Body of pancreas (tissue), 4 donors: ENCODE data around the gene GLIS1.

ENCODE experiments used
- POLR2A ChIP-seq, 3 donors: fragments of 450-650 bp; IDR thresholded peaks; one replicate each; pipeline ENCODE4 v1.6.1; 2016; ENCODE audit warnings: antibody characterized with exemption in 3 of 3, mild to moderate bottlenecking in 2 of 3
- TF ChIP-seq, protein P1 (sequence below), 7 experiments: fragments of 450-650 bp in 4 of 7; fragments of 200-600 bp in 3 of 7; sonication (generic) in 3 of 7; IDR thresholded peaks; one replicate each; pipeline ENCODE4 v1.5.1; 2016 to 2019; ENCODE audit warnings: antibody characterized with exemption in 7 of 7

DNA sequence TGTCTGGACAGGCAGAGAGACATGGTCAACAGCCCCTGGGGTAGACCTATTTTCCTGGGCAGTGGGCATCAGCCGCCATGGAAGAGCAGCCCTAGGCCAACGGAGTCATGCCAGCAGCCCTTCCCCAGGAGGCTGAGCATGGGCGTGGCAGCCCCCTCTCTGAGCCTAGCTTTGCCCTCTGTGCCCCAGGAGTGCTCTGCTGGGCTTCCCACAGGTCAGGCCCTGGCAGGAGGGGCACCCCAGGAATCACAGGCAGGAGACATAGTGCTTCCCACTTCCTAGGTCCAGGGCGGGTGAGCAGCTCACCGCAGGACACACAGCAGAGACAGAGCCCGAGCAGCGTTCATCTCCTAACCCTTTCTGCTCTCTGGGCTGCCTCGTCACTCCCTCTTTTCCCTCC lies 132.8 kb downstream of the GLIS1 start:
- TF ChIP-seq, protein P1, sequence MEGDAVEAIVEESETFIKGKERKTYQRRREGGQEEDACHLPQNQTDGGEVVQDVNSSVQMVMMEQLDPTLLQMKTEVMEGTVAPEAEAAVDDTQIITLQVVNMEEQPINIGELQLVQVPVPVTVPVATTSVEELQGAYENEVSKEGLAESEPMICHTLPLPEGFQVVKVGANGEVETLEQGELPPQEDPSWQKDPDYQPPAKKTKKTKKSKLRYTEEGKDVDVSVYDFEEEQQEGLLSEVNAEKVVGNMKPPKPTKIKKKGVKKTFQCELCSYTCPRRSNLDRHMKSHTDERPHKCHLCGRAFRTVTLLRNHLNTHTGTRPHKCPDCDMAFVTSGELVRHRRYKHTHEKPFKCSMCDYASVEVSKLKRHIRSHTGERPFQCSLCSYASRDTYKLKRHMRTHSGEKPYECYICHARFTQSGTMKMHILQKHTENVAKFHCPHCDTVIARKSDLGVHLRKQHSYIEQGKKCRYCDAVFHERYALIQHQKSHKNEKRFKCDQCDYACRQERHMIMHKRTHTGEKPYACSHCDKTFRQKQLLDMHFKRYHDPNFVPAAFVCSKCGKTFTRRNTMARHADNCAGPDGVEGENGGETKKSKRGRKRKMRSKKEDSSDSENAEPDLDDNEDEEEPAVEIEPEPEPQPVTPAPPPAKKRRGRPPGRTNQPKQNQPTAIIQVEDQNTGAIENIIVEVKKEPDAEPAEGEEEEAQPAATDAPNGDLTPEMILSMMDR (IDR thresholded peaks at IDR 0.05), result no peak
- no peak for TF ChIP-seq POLR2A (IDR thresholded peaks at IDR 0.05)
